GM10266 (cell line): Measurements from ENCODE around the gene UCHL1.

Source experiments
- DNase-seq: peaks from one replicate; pipeline ENCODE4 v3.0.0; 2012; ENCODE audit errors: extremely low spot score
- CTCF ChIP-seq: IDR thresholded peaks from 2 replicates; pipeline ENCODE4 v1.5.1; 2012; ENCODE audit warnings: mild to moderate bottlenecking, low read depth; ENCODE audit not compliant: control insufficient read depth, insufficient read depth; ENCODE audit errors: missing control alignments

UCHL1 gene

GRCh38 chr4:41256740-41257256 lies at the start of gene UCHL1:
Gene UCHL1, plus strand, starts transcription at chr4:41256928. Its CDS starts 49 bp downstream, at chr4:41256977.
- DNase-seq: no peak
- TF ChIP-seq CTCF: no peak

- no peak for DNase-seq
- TF ChIP-seq CTCF: no peak
Measured at GRCh38 chr4:41207291-41207831, 49.4 kb upstream of the UCHL1 start.

- DNase-seq: no peak
- no peak for TF ChIP-seq CTCF
Measured at GRCh38 chr4:41209187-41209586, 47.5 kb upstream of the UCHL1 start.

- no peak for DNase-seq
- no peak for TF ChIP-seq CTCF
Measured at GRCh38 chr4:41209901-41210300, 46.8 kb upstream of the UCHL1 start.

- DNase-seq: no peak
- no peak for TF ChIP-seq CTCF
Measured at GRCh38 chr4:41211951-41212615, 44.6 kb upstream of the UCHL1 start.

GRCh38 chr4:41212616-41213203 lies 44.0 kb upstream of the UCHL1 start:
- TF ChIP-seq CTCF: peak; percentile 28
- peak; percentile 34 for DNase-seq

- peak; percentile 25 for DNase-seq
- no peak for TF ChIP-seq CTCF
Measured at GRCh38 chr4:41213625-41214135, 43.0 kb upstream of the UCHL1 start.
